K562 (cell line): ENCODE data around the gene CFAP20DC. TPM values are rescaled to one million over a fixed set of nuclear protein-coding genes. Genes with fewer than 3 reads are reported as not detected.

ENCODE experiments used
- ATAC-seq: fragments of 200-7000 bp; cut with Tn5 transposase; 3 replicates; pipeline ENCODE4 v1.9.1; 2020; ENCODE audit warnings: moderate library complexity
- BruUV-seq: library from RNA; stranded (reverse); fragments of 400-500 nt; replicated peaks from 2 replicates; lab custom pipeline; 2021; lab: Mats Ljungman, UMichigan
- CTCF ChIA-PET: fragments of 300-600 bp; formaldehyde crosslinking; extraction: SDS; loops from one replicate; lab custom pipeline; 2021; ENCODE audit warnings: low intra/inter-chr PET ratio; lab: Yijun Ruan, JAX
- POLR2A ChIA-PET: fragments of 300-600, 350-650 bp; sonication (Branson Sonifier 250); formaldehyde crosslinking; extraction: SDS; loops from one replicate; lab custom pipeline; 2021; ENCODE audit warnings: antibody characterized with exemption, inconsistent platforms; lab: Yijun Ruan, JAX
- DNase-seq, 4 experiments: peaks; one replicate each; pipeline versions ENCODE4 v3.0.0 to v3.0.0-alpha.2; 2011 to 2018; ENCODE audit warnings: low spot score in 3 of 4, mixed read lengths in 3 of 4; ENCODE audit errors: extremely low read depth in 1 of 4
- FAIRE-seq: peaks from 2 replicates; lab custom pipeline; 2011; peaks lifted over from hg19 to GRCh38; lab: Jason Lieb, UNC
- H2AFZ ChIP-seq: 2 replicates; pipeline ENCODE4 v1.6.0; 2011; ENCODE audit warnings: low read depth, low read length, control low read depth, inconsistent platforms
- H3K27ac ChIP-seq: fragments of 200-600 bp; 3 replicates; pipeline ENCODE4 v1.8.0; 2011; ENCODE audit warnings: low read depth, mild to moderate bottlenecking, control low read depth, inconsistent platforms, low read length, moderate library complexity, mixed read lengths; ENCODE audit errors: extremely low read depth
- H3K27me3 ChIP-seq, 2 experiments: fragments of 300-600 bp in 1 of 2; 2 replicates in 1 of 2; 3 replicates in 1 of 2; pipeline versions ENCODE4 v1.6.0 to v1.8.0; 2011; ENCODE audit warnings: inconsistent platforms in 2 of 2, low read length in 2 of 2, mild to moderate bottlenecking in 1 of 2, mixed read lengths in 1 of 2, moderate library complexity in 1 of 2; ENCODE audit not compliant: control insufficient read depth in 2 of 2, insufficient read depth in 2 of 2
- H3K36me3 ChIP-seq: fragments of 300-600 bp; 3 replicates; pipeline ENCODE4 v1.8.0; 2011; ENCODE audit warnings: mild to moderate bottlenecking, low read length, inconsistent platforms; ENCODE audit not compliant: control insufficient read depth, insufficient read depth
- H3K4me1 ChIP-seq, 2 experiments: fragments of 200-600 bp in 1 of 2; replicated peaks in 1 of 2; 2 replicates in 1 of 2; 3 replicates in 1 of 2; pipeline versions ENCODE4 v1.5.1 to v1.8.0; 2011; ENCODE audit warnings: inconsistent platforms in 2 of 2, low read length in 2 of 2, mild to moderate bottlenecking in 1 of 2, mixed read lengths in 1 of 2, moderate library complexity in 1 of 2; ENCODE audit not compliant: control insufficient read depth in 2 of 2, insufficient read depth in 2 of 2
- H3K4me2 ChIP-seq: 2 replicates; pipeline ENCODE4 v1.6.1; 2011; ENCODE audit warnings: low read length, control low read depth, inconsistent platforms, mixed read lengths; ENCODE audit not compliant: insufficient read depth
- H3K4me3 ChIP-seq: fragments of 200-600 bp; sonication (generic), shearing (Covaris generic); 2 replicates; pipeline ENCODE4 v1.5.1; 2016; ENCODE audit warnings: control low read depth, inconsistent platforms
- H3K79me2 ChIP-seq: fragments of 200-600 bp; 3 replicates; pipeline ENCODE4 v1.8.0; 2011; ENCODE audit warnings: low read length, inconsistent platforms; ENCODE audit not compliant: control insufficient read depth, insufficient read depth
- H3K9ac ChIP-seq, 2 experiments: 2 replicates each; pipeline versions ENCODE4 v1.6.0 to v1.6.1; 2011; ENCODE audit warnings: low read depth in 2 of 2, low read length in 2 of 2, control low read depth in 1 of 2, inconsistent platforms in 1 of 2, mild to moderate bottlenecking in 1 of 2, mixed read lengths in 1 of 2; ENCODE audit not compliant: insufficient read depth in 1 of 2
- H3K9me1 ChIP-seq: one replicate; pipeline ENCODE4 v1.6.0; 2011; ENCODE audit warnings: inconsistent platforms, mild to moderate bottlenecking, low read length, moderate library complexity; ENCODE audit not compliant: control insufficient read depth, insufficient read depth
- H3K9me3 ChIP-seq: replicated peaks from 2 replicates; pipeline ENCODE4 v1.5.1; 2011; ENCODE audit warnings: low read depth, low read length, inconsistent platforms; ENCODE audit not compliant: control insufficient read depth, insufficient read depth
- H4K20me1 ChIP-seq: replicated peaks from 2 replicates; pipeline ENCODE4 v1.6.1; 2011; ENCODE audit warnings: low read length, inconsistent platforms, mixed read lengths; ENCODE audit not compliant: control insufficient read depth, insufficient read depth
- ATF4 ChIP-seq: fragments of 450-650 bp; formaldehyde crosslinking; IDR thresholded peaks from 2 replicates; pipeline ENCODE4 v1.4.0; 2022; ENCODE audit warnings: mild to moderate bottlenecking, moderate library complexity
- EWSR1 ChIP-seq: fragments of 450-650 bp; IDR thresholded peaks from 2 replicates; pipeline ENCODE4 v1.6.1; 2018; ENCODE audit warnings: borderline replicate concordance, mild to moderate bottlenecking, low read depth, moderate library complexity; ENCODE audit not compliant: partially characterized antibody
- GTF2E2 ChIP-seq: fragments of 200-800 bp; sonication (Bioruptor generic); IDR thresholded peaks from 2 replicates; pipeline ENCODE4 v1.6.1; 2016; ENCODE audit warnings: missing genetic modification characterization, missing compliant biosample characterization
- HCFC1 ChIP-seq: IDR thresholded peaks from 2 replicates; pipeline ENCODE4 v1.6.1; 2012; ENCODE audit warnings: low read depth, low read length, improper control_type of control experiment
- KDM4B ChIP-seq, 2 experiments: fragments of 450-650 bp in 1 of 2; sonication (generic) in 1 of 2; IDR thresholded peaks; 2 replicates each; pipeline ENCODE4 v1.6.1; 2016 to 2017; ENCODE audit warnings: borderline replicate concordance in 2 of 2, antibody characterized with exemption in 1 of 2, low read depth in 1 of 2, mild to moderate bottlenecking in 1 of 2
- L3MBTL2 ChIP-seq: fragments of 450-650 bp; IDR thresholded peaks from 2 replicates; pipeline ENCODE4 v1.6.1; 2016; ENCODE audit warnings: mild to moderate bottlenecking, moderate library complexity
- PHB2 ChIP-seq: fragments of 450-650 bp; IDR thresholded peaks from 2 replicates; pipeline ENCODE4 v1.6.1; 2017; ENCODE audit warnings: low read depth
- VEZF1 ChIP-seq: fragments of 200-800 bp; sonication (Bioruptor generic); IDR thresholded peaks from 2 replicates; pipeline ENCODE4 v1.6.1; 2017; ENCODE audit warnings: missing genetic modification characterization, missing compliant biosample characterization
- YY1 ChIP-seq, 3 experiments: IDR thresholded peaks; 2 replicates each; pipeline ENCODE4 v1.6.1; 2011; ENCODE audit warnings: low read length in 2 of 3, mild to moderate bottlenecking in 2 of 3, moderate library complexity in 2 of 3, borderline replicate concordance in 1 of 3, control low read depth in 1 of 3, low read depth in 1 of 3; ENCODE audit not compliant: insufficient read depth in 3 of 3, insufficient replicate concordance in 2 of 3, control insufficient read depth in 1 of 3, insufficient read length in 1 of 3; ENCODE audit errors: extremely low read depth in 1 of 3
- ZNF444 ChIP-seq: fragments of 250-450 bp; sonication (Bioruptor Pico); IDR thresholded peaks from 2 replicates; pipeline ENCODE4 v1.4.0; 2020; ENCODE audit warnings: mild to moderate bottlenecking, moderate library complexity
- ZNF778 ChIP-seq: fragments of 450-650 bp; formaldehyde crosslinking; IDR thresholded peaks from 2 replicates; pipeline ENCODE4 v1.4.0; 2020; ENCODE audit warnings: mild to moderate bottlenecking, moderate library complexity
- ZSCAN29 ChIP-seq: fragments of 450-650 bp; IDR thresholded peaks from 2 replicates; pipeline ENCODE4 v1.6.1; 2017
- WGBS: fragments of 100-300 bp; shearing (Covaris generic); methylation state at CpG from one replicate; pipeline ENCODE4 v1.1.6; 2016; ENCODE audit warnings: low coverage, mixed read lengths; ENCODE audit not compliant: insufficient coverage; ENCODE audit errors: missing lambda C conversion rate; 5-methylcytosine and 5-hydroxymethylcytosine counted together
- in situ Hi-C: fragments of 300-500 bp; cut with MboI; formaldehyde crosslinking; loops from 4 replicates; pipeline ENCODE4 v1.15.0; 2018; ENCODE audit warnings: inconsistent platforms, mixed read lengths
- intact Hi-C: fragments of 100-400 bp; cut with micrococcal nuclease; formaldehyde crosslinking; loops from 2 replicates; pipeline ENCODE4 v1.14.2; 2022
- polyA plus RNA-seq, 8 experiments: library from polyadenylated mRNA; depleted of rRNA in 4 of 8; stranded (reverse) in 5 of 8; unstranded in 3 of 8; fragments of >200 nt; fragmentation: Nextera tagmentation in 2 of 8; fragmentation: Illumina TruSeq in 1 of 8; extraction: Ambion mirVana in 2 of 8; extraction: Trizol in 1 of 8; gene quantifications; 2 replicates each; pipeline versions ENCODE4 v1.2.1 to v1.2.3, GENCODE V29; 2011 to 2014; ENCODE audit warnings: inconsistent platforms in 1 of 8, missing spikeins in 1 of 8
- total RNA-seq, 7 experiments: library from RNA; depleted of rRNA in 6 of 7; stranded (reverse); fragments of >200 nt in 6 of 7; fragmentation: Illumina TruSeq in 2 of 7; extraction: Trizol in 2 of 7; gene quantifications; 2 replicates each; pipeline versions ENCODE4 v1.2.1 to v1.2.3, GENCODE V29; 2011 to 2021; ENCODE audit warnings: low replicate concordance in 1 of 7

Gene CFAP20DC
- total and polyA plus RNA-seq, 9 of the 15 experiments (the other 6 are each of a cell fraction or from before 2014, with no cell fraction given), result 1.6 to 5.9 (median 4.6) TPM

- TF ChIP-seq ATF4 (CRISPR knock-in tag) (no peak), L3MBTL2 (no peak), VEZF1 (CRISPR knock-in tag) (no peak), YY1 (IDR thresholded peaks at IDR 0.05; ENCODE audit: borderline replicate concordance in 1 of 3, control insufficient read depth in 1 of 3, extremely low read depth in 1 of 3, insufficient read depth in 3 of 3, insufficient read length in 1 of 3, insufficient replicate concordance in 2 of 3, low read depth in 1 of 3, low read length in 2 of 3) (no peak), PHB2 (no peak), ZSCAN29 (no peak), ZNF444 (no peak)
These were observed 3.0 kb downstream of the CFAP20DC start (continued) for GRCh38 chr3:59046839-59047238.

DNA sequence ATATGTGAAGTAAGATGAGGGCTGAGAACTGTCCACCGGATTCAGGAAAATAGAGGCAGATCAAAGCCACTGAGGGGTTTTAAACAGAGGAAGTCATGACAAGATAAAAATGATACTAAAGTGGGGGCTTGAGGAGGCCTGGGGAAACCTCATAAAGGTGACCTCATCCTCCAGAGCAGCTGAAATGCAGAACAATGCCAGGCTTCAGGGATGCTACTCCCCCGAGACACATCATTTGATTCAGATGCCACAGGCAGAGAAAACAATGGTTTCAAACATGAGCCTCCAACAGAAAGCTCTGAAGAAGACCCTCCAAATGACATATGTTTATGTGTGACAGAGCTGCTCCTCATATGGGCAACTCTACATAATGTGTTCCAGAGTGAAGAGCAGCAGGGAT lies 6.4 kb downstream of the CFAP20DC start:
- in situ Hi-C loops (no loop called here), intact Hi-C loops (no loop called here)
- Histone ChIP-seq H3K9me1 (no peaks in the 10 kb centered on the region), H4K20me1 (no peaks in the 10 kb centered on the region), H3K4me3 (no peak overlapping the region), H3K4me1 (no peaks in the 10 kb centered on the region; a peak in 1 of 5 replicates), H3K27ac (no peak overlapping the region), H3K27me3 (no peaks in the 10 kb centered on the region), H3K36me3 (no peaks in the 10 kb centered on the region), H3K79me2 (no peaks in the 10 kb centered on the region), H2AFZ (no peak overlapping the region), H3K9ac (no peak overlapping the region), H3K4me2 (no peak overlapping the region), H3K9me3 (no peaks in the 10 kb centered on the region)
- 20% methylated on average over 2 of the region's 2 CpGs for WGBS
- ChIA-PET CTCF (no interaction called here), POLR2A (no interaction called here)
- no TSS peak for BruUV-seq
- ATAC-seq, result no peak
- FAIRE-seq, result no peak
- DNase-seq, result no peak
- TF ChIP-seq KDM4B (IDR thresholded peaks at IDR 0.05; ENCODE audit: borderline replicate concordance in 2 of 2, low read depth in 1 of 2) (no peak), GTF2E2 (tag) (no peak), ZNF778 (CRISPR knock-in tag) (no peak), EWSR1 (no peak), HCFC1 (no peak)
